ENCODE measurements around the gene ERBB4.
"Not testable (repeated sequence)": the region's sequence is repeated elsewhere in the genome, so short reads cannot be mapped to it uniquely, and the experiment has no call there.

Gene ERBB4

DNA sequence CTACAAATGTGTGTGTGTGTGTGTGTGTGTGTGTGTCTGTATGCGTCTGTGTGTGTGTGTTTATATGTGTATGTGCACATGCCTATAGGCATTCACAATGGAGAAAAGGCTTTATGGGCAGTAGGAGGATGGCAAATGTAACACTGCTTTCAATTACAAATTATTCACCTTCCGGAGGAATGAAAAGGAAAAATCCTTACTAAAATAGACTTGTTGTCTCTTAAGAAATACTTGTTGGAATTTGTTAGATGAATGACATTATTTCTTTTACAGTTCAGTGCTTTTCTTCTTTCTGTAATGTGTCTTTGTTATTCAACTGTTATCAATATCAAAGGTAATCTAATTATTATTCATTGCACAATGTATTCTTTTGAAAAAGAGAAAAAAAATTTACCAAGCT, 874.3 kb downstream of the ERBB4 start:
- DNase-seq = no peak

DNA sequence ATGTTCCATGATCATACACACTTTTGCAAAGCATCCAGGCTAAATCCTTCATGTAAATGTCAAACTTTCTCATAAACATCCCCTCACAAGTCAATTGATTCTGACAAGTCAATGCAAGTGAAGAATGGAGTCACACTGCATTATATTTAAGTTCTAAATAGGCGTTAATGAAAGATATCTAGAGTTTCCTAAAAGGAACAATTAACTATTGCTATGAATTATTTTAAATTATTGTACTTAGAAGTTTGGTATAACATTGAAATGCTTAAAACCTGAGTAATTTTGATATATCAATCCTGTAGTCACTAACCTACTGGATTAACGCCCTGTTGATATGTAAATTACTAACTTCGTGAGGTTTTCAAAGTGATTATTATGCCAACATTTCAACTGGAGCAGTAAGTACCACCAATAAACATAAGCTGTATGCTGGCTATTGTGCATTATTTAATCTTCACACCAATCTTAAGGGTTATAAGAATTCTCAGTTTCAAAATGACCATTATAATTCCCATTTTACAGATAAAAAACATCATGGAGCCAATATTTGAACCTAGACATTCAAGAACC, 884.3 kb downstream of the ERBB4 start:
- DNase-seq = no peak

DNA sequence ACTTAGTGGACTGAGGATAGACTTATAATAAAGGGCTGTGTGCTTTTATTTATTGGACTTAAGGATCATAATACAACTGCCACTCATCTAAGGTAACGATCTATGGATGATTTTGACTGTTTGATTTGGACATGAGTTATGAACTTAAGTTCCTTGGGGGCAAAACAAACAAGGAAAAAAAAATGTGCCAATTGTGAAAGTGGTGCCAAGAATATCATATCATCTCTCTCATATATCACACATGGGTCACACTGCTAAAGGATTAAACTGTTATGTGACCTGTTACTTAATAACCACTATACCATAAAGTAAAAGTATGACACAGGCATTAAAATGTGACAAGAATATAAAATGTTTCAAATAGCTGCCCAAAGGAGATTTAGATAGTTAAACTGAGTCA, 886.3 kb downstream of the ERBB4 start:
- peak; percentile 75 for DNase-seq

DNA sequence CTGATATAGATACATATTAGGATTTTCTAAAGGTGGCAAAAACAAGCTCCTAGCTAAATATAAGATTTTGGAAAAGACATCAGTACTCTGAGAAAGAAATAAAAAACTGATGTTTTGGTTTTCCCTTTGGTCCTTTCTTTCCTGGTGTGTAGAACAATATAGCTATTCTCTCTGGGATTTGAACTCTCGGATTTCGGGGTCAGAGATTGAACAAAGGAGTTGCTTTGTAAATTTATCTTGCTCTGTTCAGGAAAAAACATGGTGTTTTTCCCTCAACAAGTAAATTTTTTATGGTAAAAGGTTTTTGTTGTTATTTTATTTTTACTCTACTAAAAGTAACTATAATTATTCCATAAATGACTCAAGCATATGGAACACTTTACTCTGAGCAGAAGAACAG, 889.3 kb downstream of the ERBB4 start:
- peak; percentile 2 for DNase-seq

DNA sequence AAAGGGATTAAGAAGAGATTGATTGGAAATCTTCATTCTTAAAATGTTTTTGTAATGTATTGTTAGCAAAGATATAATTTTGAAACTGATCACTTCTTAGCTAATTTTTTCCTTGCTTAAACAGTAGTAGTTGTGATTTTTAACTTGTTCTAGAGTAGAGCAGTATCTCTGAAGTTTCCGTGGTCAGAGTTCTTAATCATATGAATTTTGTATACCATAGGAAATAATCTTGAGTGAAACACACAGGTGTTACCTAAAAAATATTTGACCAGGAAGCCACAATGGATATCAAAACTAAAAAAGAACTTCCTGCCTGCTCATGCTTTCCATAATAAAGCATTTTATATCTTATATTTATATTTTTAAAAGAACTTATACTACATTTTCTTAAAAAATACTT, 907.1 kb downstream of the ERBB4 start:
- no peak for DNase-seq

DNA sequence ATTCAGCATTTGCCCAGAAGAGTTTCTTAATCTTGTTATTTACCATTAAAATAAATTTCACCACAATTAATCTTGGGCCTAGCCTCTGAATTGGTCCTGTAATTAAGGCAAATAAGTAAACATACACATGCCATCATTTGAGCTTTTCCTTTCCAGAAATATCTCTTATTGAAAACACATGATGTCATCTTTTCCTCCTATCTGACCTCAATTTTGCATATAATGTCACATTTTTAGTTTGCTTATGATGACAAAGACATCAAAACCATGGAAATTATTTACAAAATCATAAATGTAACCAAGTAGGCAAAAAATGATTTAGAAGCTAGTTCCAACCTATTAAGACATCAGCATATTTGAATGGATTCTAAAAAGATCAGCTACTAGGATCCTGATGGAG, 915.5 kb downstream of the ERBB4 start:
- DNase-seq = no peak

DNA sequence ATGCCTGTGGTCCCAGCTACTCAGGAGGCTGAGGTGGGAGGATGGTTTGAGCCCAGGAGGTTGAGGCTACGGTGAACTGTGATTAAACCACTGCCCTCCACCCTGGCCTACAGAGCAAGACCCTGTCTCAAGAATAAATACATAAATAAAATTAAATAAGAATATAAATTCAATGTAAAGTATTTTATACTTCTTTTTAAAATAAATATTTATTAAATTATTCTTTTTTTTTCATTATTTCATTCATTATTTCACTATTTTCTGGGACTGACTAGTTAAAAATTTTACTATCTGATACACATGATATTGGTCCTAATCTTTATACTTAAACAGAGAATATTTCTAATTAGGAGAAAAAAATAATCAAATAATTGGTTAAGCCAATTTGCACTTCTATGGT, 917.6 kb downstream of the ERBB4 start:
- no peak for DNase-seq

DNA sequence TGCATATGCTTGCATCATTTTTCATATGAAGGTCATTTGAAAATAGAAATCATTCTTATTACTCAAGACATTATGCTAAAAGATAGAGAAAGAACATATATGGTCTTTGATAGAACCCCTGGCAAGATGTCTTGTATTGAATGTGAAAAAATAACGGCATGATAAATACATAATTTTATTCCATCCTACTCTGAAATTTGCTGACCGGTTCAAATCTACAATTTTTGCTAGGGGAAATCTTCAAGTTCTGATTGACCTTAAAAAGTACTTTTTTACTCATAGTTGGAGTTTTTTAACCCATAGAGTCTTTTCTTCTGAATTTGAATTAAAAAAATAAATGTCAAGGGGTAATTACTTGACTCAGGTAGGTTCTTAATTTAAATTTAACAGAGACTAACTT, 920.8 kb downstream of the ERBB4 start:
- no peak for DNase-seq

DNA sequence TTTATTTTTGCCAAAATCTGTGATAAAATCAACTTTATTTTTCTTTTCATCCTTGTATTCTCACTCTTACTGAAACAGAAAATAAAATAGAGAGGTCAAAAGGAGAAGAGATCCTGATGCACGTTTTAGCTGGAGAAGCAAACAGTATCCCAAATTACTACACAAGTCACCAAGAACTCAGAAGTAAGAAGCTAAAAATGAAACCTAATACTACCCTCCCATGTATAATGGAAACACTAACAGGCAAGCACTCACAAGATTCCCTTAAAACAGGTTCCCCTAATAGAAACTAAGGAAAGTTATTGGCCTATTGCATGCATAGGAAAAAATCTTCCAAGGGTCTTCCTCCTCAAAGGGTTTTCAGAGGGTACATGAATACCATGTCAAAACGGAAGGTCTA, 927.0 kb downstream of the ERBB4 start:
- no peak for DNase-seq

DNA sequence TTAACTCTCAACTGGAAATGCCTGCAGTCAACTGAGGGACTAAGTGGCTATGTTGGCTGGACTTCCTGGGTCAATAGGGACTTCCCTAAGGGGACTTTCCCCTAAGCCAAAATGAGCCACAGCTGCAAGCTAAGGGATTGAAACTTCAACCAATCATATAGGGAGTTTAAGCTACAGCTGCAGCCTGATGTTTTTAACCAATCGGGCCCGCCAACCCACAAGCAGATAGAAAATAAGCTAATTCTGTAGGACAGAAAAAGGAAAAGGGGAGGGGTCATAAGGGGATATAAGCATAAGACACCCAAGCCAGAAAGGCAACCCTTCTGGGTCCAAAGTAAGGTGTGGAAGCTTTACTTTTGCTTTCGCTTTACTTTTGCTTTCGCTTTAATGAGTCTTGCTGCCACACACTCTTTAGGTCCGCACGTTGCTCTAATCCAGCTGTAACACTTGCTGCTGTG, 927.5 kb downstream of the ERBB4 start:
- DNase-seq = no peak

DNA sequence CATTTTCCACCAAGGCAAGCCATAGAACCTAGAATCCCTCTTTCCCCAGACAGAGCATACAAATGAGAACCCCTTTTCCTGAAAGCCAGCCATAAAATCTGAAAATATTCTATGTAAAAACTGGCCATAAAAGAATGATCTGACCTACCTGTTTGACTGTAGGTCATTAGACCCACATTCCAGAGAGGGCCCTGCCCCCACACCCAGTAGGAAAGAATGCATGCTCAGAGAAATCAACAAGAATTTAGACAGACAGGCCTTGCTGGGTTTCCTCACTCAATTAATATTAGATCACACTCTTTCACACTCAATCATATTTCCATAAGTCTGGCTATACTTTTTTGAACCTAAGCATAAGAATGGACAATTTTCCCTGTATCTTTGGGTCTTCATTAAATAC, 929.5 kb downstream of the ERBB4 start:
- no peak for DNase-seq

DNA sequence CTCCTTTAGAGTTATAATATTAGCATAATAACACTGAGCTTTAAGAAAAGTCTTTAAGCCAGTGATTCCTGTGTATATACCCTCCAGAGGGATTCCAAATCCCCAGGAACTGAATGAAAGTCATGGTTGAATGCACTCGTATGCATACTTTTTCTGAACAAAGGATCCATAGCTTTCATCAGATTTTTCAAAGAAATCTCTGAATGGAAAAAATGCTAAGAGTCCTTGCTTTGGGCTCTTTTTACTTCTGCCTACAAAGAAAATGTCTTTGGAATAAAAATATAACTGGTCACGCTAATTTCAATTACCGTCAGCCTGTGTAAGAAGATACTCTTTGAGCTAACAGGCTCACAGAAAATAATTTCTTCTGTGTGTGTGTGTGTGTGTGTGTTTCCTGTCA, 939.5 kb downstream of the ERBB4 start:
- DNase-seq = peak; percentile 55

DNA sequence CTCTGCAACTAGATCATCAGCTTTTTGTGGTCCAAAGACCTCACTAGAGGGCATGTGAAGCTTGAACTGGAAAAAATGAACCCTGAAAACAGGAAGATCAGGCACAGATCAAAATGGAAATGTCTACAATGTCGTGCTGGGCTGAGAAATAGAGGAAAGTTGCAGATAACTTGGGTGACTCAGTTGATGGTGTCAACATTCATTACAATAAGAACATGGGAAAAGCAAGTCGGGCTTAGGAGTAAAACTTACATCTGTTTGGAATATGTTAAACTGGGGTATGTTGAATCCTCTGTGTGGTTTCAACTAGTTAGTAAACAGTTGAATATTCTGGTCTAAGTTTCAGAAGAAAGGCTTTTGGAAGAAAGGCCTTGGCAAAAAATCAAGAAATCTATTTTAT, 940.4 kb downstream of the ERBB4 start:
- no peak for DNase-seq

DNA sequence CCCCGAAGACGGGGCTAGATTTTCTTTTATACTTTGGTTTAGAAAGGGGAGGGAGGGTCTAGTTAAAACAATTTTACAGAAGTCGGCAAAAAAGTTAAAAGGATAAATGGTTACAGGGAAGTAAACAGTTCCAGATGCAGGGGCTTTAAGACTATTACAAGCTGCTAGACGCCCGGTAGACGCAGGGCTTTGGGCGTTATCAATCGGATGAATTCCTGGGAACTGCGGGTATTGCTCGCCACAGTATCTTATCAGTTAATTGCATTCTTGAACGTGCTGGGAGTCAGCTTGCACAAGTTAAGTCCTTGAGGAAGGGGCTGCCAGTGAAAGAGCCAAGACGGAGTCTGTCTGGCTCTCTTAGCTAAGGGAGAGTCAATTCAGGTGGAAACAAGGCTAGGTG, 946.6 kb downstream of the ERBB4 start:
- not testable (repeated sequence) for DNase-seq

DNA sequence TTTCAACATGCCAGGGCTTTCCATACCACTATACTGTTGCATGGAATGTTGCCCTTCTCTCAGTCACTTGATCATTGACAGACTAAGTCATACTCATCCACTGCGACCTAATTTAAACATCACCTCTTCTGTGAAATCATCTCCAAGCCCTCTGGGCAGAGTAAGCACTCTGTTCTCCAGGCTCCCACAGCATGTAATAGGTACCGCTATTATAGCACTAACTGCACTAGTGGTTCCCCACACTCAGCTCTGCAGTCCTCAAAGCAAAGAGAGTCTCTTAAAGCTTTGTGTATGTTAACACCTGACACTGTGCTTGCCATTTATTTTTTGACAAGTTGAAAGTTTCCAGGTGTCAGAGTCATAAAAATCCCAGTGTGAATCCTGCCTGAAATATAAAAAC, 947.2 kb downstream of the ERBB4 start:
- DNase-seq = peak; percentile 46

DNA sequence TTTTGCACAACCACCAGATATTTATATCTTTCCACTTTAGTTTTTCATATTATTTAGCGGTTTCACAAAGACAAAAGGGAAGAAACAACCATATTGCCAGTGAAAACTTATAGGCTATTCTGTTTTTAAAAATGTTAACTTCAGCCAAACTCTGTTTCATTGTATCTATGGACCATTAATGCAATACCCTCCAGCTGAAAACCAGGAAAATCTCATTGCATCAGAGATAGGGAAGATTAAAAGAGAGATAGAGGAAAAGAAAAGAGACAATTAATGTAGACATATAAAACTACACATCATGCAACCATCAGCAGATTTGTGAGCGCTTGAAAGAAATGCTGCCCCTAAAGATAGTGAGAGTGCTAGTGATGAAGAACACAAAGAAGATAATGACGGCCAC, 970.2 kb downstream of the ERBB4 start:
- no peak for DNase-seq

DNA sequence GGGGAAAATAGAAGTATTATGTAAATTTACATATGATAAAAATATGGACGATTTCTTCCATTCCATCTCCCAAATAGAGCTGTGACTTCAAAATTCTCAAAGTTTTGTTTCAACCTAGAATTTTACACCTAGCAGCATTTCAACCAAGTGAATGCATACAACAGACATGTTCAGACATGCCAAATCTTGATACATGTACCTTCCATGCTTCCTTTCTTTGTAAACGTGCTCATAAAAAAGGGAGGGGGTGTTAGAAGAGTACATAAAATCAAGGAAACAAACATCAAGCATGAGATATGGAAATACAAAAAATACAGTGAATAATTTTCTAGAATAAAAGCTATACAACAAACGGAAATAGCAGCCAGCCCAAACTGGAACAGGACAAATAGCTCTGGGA, 974.2 kb downstream of the ERBB4 start:
- peak; percentile 4 for DNase-seq

DNA sequence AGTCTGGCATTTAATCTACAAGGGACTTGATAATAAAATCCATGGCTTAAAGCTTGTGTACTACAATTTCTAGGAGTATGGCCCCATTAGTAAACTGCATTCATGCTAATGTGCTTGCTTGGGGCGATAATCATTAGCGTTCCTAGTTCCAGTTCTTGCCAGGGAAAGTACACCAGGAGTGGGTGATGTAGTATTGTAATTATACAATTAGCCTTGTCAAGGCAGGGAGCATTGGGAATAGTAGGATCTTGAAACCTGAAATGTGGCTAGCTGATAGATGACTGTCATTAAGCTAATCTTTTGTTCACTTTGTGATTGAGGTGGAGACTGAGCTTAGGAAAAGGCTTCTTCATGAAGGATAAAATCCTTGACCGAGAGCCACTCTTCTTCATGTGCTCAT, 993.0 kb downstream of the ERBB4 start:
- peak; percentile 87 for DNase-seq

DNA sequence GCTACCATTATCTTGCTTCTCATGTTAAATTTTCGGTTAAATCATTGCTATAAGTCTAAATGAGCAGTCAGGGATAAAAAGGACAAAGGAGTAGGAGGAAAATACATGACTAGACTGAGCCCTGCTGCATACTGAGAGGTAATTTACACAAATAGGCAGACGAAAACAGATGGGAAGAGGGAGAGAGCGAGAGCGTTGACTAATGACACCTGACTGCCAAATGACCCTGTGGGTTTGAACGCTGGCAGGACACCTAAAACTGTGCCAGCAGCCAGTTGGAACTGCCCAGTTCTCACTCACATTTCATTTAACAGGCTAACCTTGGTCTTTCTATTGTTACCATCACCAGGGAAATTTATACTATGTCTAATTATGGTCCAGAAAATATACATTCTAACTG, 1004.0 kb downstream of the ERBB4 start:
- DNase-seq = peak; percentile 96

DNA sequence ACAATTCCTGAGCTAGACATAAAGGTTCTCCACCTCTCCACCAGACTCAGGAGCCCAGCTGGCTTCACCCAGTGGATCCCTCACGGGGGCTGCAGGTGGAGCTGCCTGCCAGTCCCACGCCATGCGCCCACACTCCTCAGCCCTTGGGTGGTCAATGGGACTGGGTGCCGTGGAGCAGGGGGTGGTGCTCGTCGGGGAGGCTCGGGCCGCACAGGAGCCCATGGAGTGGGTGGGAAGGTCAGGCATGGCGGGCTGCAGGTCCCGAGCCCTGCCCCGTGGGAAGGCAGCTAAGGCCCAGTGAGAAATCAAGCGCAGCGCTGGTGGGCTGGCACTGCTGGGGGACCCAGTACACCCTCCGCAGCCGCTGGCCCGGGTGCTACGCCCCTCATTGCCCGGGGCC, 1014.4 kb downstream of the ERBB4 start:
- DNase-seq = not testable (repeated sequence)

DNA sequence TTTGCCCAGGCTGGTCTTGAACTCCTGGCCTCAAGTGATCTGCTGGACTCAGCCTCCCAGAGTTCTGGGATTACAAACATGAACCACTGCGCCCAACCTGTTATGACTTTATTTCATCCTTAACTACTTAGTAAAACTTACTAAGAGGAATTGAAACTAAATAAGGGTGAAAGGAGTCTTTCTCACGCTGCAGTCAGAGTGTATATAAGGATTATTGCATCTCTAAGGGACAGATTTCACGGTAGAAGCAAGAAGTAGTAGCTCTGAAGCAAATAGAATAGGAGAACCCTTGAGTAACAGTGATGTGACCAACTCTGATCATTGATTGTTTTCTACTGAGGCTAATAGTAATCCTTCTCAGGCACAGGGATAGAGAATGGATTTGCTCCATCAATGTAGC, 1022.1 kb downstream of the ERBB4 start:
- DNase-seq = no peak

DNA sequence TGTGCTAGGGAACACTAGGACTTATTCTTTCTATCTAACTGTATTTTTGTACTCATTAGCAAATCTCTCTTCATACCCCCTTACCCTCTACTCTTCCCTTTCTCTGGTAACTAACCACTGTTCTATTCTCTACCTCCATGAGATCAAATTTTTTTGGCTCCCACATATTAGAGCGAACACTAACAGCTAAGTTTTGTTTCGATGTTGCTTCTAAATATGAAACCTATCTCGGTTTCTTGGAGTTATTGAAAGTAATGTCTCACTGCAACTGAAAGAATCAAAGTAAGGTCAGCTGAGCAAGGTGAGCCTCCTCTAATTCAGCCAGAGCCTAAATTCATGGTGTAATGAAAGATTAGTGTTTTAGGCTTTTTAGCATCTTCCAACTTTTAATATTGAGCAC, 1024.6 kb downstream of the ERBB4 start:
- no peak for DNase-seq

DNA sequence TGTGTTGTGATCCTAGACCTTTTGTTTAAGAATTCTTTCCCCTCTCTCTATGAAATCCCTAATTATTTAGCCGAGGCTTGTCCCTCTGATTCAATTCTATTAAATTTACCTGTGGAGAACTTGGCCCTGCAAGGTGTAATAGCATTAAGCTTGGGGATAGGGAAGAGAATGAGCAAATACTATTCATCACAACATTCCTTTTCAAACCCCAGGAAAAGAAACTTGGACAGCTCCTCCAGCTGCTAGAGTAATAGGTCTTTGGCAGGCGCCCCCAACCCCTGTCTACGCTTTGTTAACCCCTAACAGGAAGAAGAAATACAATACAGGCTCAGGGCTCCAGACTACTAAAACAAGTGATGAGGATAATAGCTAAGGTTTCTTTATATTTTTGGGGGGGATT, 1025.2 kb downstream of the ERBB4 start:
- DNase-seq = no peak

DNA sequence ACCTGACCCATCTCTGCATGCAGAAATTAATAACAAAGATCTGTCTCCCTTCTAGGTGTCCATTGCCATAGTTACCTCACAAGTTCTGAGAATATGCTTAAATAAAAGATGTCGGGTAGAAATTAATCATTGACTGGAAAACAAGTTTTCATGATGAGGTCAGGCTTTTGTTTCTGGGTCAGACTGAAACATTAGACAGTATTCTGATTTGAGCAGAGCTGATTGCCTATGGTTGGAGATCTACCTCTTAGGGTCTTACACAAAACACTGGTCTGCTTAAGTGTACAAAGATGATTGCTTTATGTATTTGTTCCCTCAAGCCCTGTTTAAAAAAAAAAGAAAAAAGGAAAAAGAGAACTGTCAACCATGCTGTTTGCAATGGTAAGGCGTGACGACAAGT, 1025.8 kb downstream of the ERBB4 start:
- DNase-seq = peak; percentile 17

DNA sequence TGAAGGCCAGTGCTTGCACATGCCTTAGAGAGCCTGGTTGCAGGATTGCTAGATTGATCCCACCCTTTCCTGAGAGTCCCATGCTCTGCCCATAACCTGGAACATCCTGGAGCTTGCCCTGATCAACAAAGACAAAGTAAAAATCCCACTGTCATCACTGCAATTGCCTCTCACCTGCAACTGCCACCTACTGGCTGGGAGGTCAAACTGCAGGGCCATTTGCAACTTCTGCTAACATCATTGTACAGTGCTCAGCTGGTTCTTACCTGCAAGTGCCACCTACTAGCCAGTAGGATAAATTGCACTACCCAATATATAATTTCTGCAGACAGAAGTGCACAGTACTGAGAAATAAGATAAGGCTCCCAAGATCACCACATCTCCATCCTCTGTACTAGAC, 1034.7 kb downstream of the ERBB4 start:
- no peak for DNase-seq

DNA sequence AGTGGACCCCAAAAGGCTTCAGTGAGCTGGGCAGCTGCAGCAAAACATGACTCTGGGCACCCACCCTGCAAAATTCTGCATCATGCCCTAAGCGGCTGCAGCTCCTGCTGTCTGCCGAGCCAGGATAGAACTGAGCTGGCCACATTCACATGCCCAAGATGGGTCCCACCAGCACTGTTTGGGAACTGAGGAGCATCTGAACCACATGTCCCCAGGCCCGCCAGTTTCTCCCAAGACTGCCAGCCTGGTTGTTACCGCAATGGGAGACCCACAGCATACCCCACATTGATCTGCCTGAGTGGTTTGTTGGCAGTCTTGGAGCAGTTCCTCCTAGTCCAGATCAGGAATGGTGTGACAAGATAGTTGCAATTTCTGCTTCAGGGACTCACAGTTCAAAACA, 1035.4 kb downstream of the ERBB4 start:
- no peak for DNase-seq
